IMR-90 (cell line): ENCODE data around the gene RPL10. TPM values are rescaled to one million over a fixed set of nuclear protein-coding genes. Genes with fewer than 3 reads are reported as not detected.

Source experiments
- ATAC-seq: fragments of 200-7000 bp; cut with Tn5 transposase; 2 replicates; pipeline ENCODE4 v1.9.1; 2020; ENCODE audit warnings: low read depth, mild to moderate bottlenecking, moderate library complexity
- BruUV-seq: library from RNA; stranded (reverse); fragments of 400-500 nt; replicated peaks from 2 replicates; lab custom pipeline; 2021; lab: Mats Ljungman, UMichigan
- CTCF ChIA-PET: fragments of 300-600 bp; formaldehyde crosslinking; extraction: SDS; loops from one replicate; lab custom pipeline; 2021; ENCODE audit warnings: antibody characterized with exemption; lab: Yijun Ruan, JAX
- POLR2A ChIA-PET: fragments of 300-600 bp; sonication (Branson Sonifier 250); formaldehyde crosslinking; loops from one replicate; lab custom pipeline; 2022; ENCODE audit warnings: antibody characterized with exemption; ENCODE audit not compliant: unreplicated experiment; lab: Charles Lee
- DNase-seq: peaks from one replicate; pipeline ENCODE4 v3.0.0; 2013
- H2AFZ ChIP-seq: replicated peaks from 2 replicates; pipeline ENCODE3; 2013; ENCODE audit warnings: low read length, mild to moderate bottlenecking; ENCODE audit not compliant: poor library complexity
- H2AK5ac ChIP-seq: 2 replicates; pipeline ENCODE4 v1.6.1; 2013; ENCODE audit warnings: low read depth, low read length, inconsistent platforms
- H2AK9ac ChIP-seq: replicated peaks from 2 replicates; pipeline ENCODE3; 2013; ENCODE audit warnings: mild to moderate bottlenecking, low read depth, low read length, moderate library complexity; ENCODE audit not compliant: poor library complexity
- H2BK120ac ChIP-seq: 2 replicates; pipeline ENCODE4 v1.6.1; 2013; ENCODE audit warnings: low read depth, low read length, inconsistent platforms
- H2BK15ac ChIP-seq: 3 replicates; pipeline ENCODE4 v1.6.1; 2013; ENCODE audit warnings: low read depth, low read length, inconsistent platforms
- H2BK20ac ChIP-seq: 2 replicates; pipeline ENCODE4 v1.6.1; 2013; ENCODE audit warnings: low read depth, mild to moderate bottlenecking, inconsistent platforms, low read length, moderate library complexity
- H2BK5ac ChIP-seq: 2 replicates; pipeline ENCODE4 v1.6.1; 2013; ENCODE audit warnings: mild to moderate bottlenecking, low read depth, low read length, inconsistent platforms; ENCODE audit not compliant: poor library complexity, severe bottlenecking
- H3K14ac ChIP-seq: replicated peaks from 2 replicates; pipeline ENCODE4 v1.6.1; 2013; ENCODE audit warnings: low read depth, low read length, inconsistent platforms
- H3K18ac ChIP-seq: 2 replicates; pipeline ENCODE4 v1.6.1; 2013; ENCODE audit warnings: low read depth, low read length, control low read depth
- H3K23ac ChIP-seq: 2 replicates; pipeline ENCODE4 v1.6.1; 2013; ENCODE audit warnings: low read depth, low read length, inconsistent platforms
- H3K27ac ChIP-seq: 2 replicates; pipeline ENCODE4 v1.5.1; 2013; ENCODE audit warnings: mild to moderate bottlenecking, control low read depth, low read length; ENCODE audit not compliant: insufficient read depth
- H3K27me3 ChIP-seq: 2 replicates; pipeline ENCODE4 v1.6.1; 2013; ENCODE audit warnings: low read length; ENCODE audit not compliant: control insufficient read depth, insufficient read depth
- H3K36me3 ChIP-seq: 2 replicates; pipeline ENCODE4 v1.6.1; 2013; ENCODE audit warnings: low read length, mixed read lengths; ENCODE audit not compliant: control insufficient read depth, insufficient read depth
- H3K4ac ChIP-seq: 2 replicates; pipeline ENCODE4 v1.6.1; 2013; ENCODE audit warnings: low read depth, low read length, inconsistent platforms
- H3K4me1 ChIP-seq: 2 replicates; pipeline ENCODE4 v1.6.1; 2013; ENCODE audit warnings: low read length, mixed read lengths; ENCODE audit not compliant: control insufficient read depth, insufficient read depth
- H3K4me2 ChIP-seq: 2 replicates; pipeline ENCODE4 v1.6.1; 2013; ENCODE audit warnings: low read depth, mild to moderate bottlenecking, control low read depth, low read length, moderate library complexity
- H3K4me3 ChIP-seq: 2 replicates; pipeline ENCODE4 v1.5.1; 2013; ENCODE audit warnings: low read depth, mild to moderate bottlenecking, control low read depth, low read length, moderate library complexity; ENCODE audit not compliant: insufficient read depth
- H3K56ac ChIP-seq: 2 replicates; pipeline ENCODE4 v1.6.1; 2013; ENCODE audit warnings: low read length, inconsistent platforms; ENCODE audit not compliant: insufficient read depth; ENCODE audit errors: extremely low read depth
- H3K79me1 ChIP-seq, 2 experiments: 2 replicates each; pipeline ENCODE4 v1.6.1; 2013; ENCODE audit warnings: low read length in 2 of 2, inconsistent platforms in 1 of 2, low read depth in 1 of 2
- H3K9ac ChIP-seq: 2 replicates; pipeline ENCODE4 v1.6.1; 2013; ENCODE audit warnings: low read depth, low read length, control low read depth
- H3K9me1 ChIP-seq: 2 replicates; pipeline ENCODE4 v1.6.1; 2013; ENCODE audit warnings: low read length, inconsistent platforms; ENCODE audit not compliant: insufficient read depth
- H3K9me3 ChIP-seq: 2 replicates; pipeline ENCODE4 v1.6.1; 2013; ENCODE audit warnings: low read length; ENCODE audit not compliant: control insufficient read depth, insufficient read depth
- H4K20me1 ChIP-seq: 2 replicates; pipeline ENCODE4 v1.6.1; 2013; ENCODE audit warnings: low read length, inconsistent platforms; ENCODE audit not compliant: insufficient read depth
- H4K5ac ChIP-seq: 2 replicates; pipeline ENCODE4 v1.6.1; 2013; ENCODE audit warnings: mild to moderate bottlenecking, low read depth, low read length, control low read depth
- H4K8ac ChIP-seq, 2 experiments: 2 replicates each; pipeline ENCODE4 v1.6.1; 2013; ENCODE audit warnings: low read depth in 2 of 2, low read length in 2 of 2, control low read depth in 1 of 2, inconsistent platforms in 1 of 2
- H4K91ac ChIP-seq: 2 replicates; pipeline ENCODE4 v1.6.1; 2013; ENCODE audit warnings: low read depth, low read length, inconsistent platforms; ENCODE audit not compliant: insufficient read depth
- BHLHE40 ChIP-seq: fragments of 150-350 bp; IDR thresholded peaks from 2 replicates; pipeline ENCODE4 v1.6.1; 2016; ENCODE audit warnings: mild to moderate bottlenecking, low read depth, low read length
- CHD1 ChIP-seq: IDR thresholded peaks from 2 replicates; pipeline ENCODE4 v1.6.1; 2012; ENCODE audit warnings: low read depth, low read length, improper control_type of control experiment
- FOS ChIP-seq: fragments of 150-350 bp; IDR thresholded peaks from 2 replicates; pipeline ENCODE4 v1.6.1; 2016; ENCODE audit warnings: low read depth, low read length
- MAFK ChIP-seq: IDR thresholded peaks from 2 replicates; pipeline ENCODE4 v1.6.1; 2012; ENCODE audit warnings: low read depth, low read length, improper control_type of control experiment
- MAZ ChIP-seq: IDR thresholded peaks from 2 replicates; pipeline ENCODE4 v1.6.1; 2012; ENCODE audit warnings: low read depth, mild to moderate bottlenecking, low read length, improper control_type of control experiment, moderate library complexity, borderline replicate concordance
- MXI1 ChIP-seq: IDR thresholded peaks from 2 replicates; pipeline ENCODE4 v1.6.1; 2012; ENCODE audit warnings: low read depth, mild to moderate bottlenecking, low read length, moderate library complexity, borderline replicate concordance
- NFE2L2 ChIP-seq: fragments of 150-350 bp; IDR thresholded peaks from 2 replicates; pipeline ENCODE4 v1.6.1; 2016; ENCODE audit warnings: low read depth, mild to moderate bottlenecking, low read length
- POLR2A ChIP-seq: IDR thresholded peaks from 2 replicates; pipeline ENCODE4 v1.6.1; 2012; ENCODE audit warnings: mild to moderate bottlenecking, low read depth, low read length
- RAD21 ChIP-seq: IDR thresholded peaks from 2 replicates; pipeline ENCODE4 v1.6.1; 2012; ENCODE audit warnings: low read length, improper control_type of control experiment
- RCOR1 ChIP-seq: IDR thresholded peaks from 2 replicates; pipeline ENCODE4 v1.6.1; 2012; ENCODE audit warnings: mild to moderate bottlenecking, low read length, improper control_type of control experiment; ENCODE audit not compliant: insufficient replicate concordance
- SMC3 ChIP-seq: fragments of 150-350 bp; IDR thresholded peaks from 2 replicates; pipeline ENCODE4 v1.6.1; 2016; ENCODE audit warnings: low read depth, mild to moderate bottlenecking, antibody characterized with exemption, low read length, moderate library complexity
- USF2 ChIP-seq: fragments of 150-350 bp; IDR thresholded peaks from 2 replicates; pipeline ENCODE4 v1.6.1; 2017; ENCODE audit warnings: mild to moderate bottlenecking, antibody characterized with exemption, low read length, low read depth
- WGBS, 2 experiments: methylation state at CpG; one replicate each; pipeline versions ENCODE4 v1.1.5 to v1.1.7; 2013; ENCODE audit warnings: missing lambda C conversion rate in 2 of 2; ENCODE audit not compliant: insufficient read length in 1 of 2; ENCODE audit errors: extremely low coverage in 2 of 2; 5-methylcytosine and 5-hydroxymethylcytosine counted together
- dilution Hi-C: fragments of 300-500 bp; cut with HindIII; formaldehyde crosslinking; loops from one replicate; pipeline ENCODE4 v1.14.3; 2018; ENCODE audit warnings: low sequenced_read_pairs; ENCODE audit not compliant: unreplicated experiment
- in situ Hi-C: fragments of 300-500 bp; cut with MboI; formaldehyde crosslinking; loops from 3 replicates; pipeline ENCODE4 v1.14.3; 2019; ENCODE audit warnings: low sequenced_read_pairs, inconsistent platforms, mixed read lengths
- intact Hi-C: fragments of 100-400 bp; cut with micrococcal nuclease; formaldehyde crosslinking; loops from 2 replicates; pipeline ENCODE4 v1.10.0; 2022
- polyA plus RNA-seq, 3 experiments: library from polyadenylated mRNA; depleted of rRNA; stranded (reverse); fragments of >200 nt; gene quantifications; 2 replicates each; pipeline ENCODE4 v1.2.3, GENCODE V29; 2012; ENCODE audit warnings: low replicate concordance in 1 of 3
- total RNA-seq: library from RNA; depleted of rRNA; stranded (reverse); fragments of >200 nt; gene quantifications from 2 replicates; pipeline ENCODE4 v1.2.3, GENCODE V29; 2012
- TF ChIP-seq, protein P1 (sequence below): fragments of 150-350 bp; IDR thresholded peaks from 2 replicates; pipeline ENCODE4 v1.6.1; 2016; ENCODE audit warnings: low read depth, mild to moderate bottlenecking, low read length, moderate library complexity, borderline replicate concordance

The RPL10 gene
- total and polyA plus RNA-seq, 2 of the 4 experiments (the other 2 are of a cell fraction) = 1,582 to 7,467 TPM

- no peak for TF ChIP-seq NFE2L2
- TF ChIP-seq RCOR1 = no peak
- no peak for TF ChIP-seq CHD1
Observed at GRCh38 chrX:154437971-154438893, 40.1 kb downstream of the RPL10 start (continued).

GRCh38 chrX:154439841-154440240 lies 41.7 kb downstream of the RPL10 start:
- Histone ChIP-seq H2BK5ac (no peak overlapping the region), H4K5ac (no peak overlapping the region), H3K23ac (no peak overlapping the region), H3K4me1 (peaks cover 6% of the 10 kb centered on the region), H3K27ac (no peak overlapping the region), H3K79me1 (peaks cover 0 to 17% of the 10 kb centered on the region in 2 experiments; a peak in 1 of 4 replicates), H4K20me1 (peaks cover 14% of the 10 kb centered on the region), H3K14ac (no peak overlapping the region), H3K4me3 (no peak overlapping the region), H2BK15ac (no peak overlapping the region), H2AK5ac (no peak overlapping the region), H3K4me2 (no peak overlapping the region), H2BK20ac (no peak overlapping the region), H2AFZ (no peak overlapping the region), H3K56ac (no peak overlapping the region), H2AK9ac (no peak overlapping the region), H3K36me3 (peaks cover 42% of the 10 kb centered on the region), H3K9ac (no peak overlapping the region), H4K8ac (no peak overlapping the region), H4K91ac (no peak overlapping the region), H3K9me1 (no peaks in the 10 kb centered on the region), H3K9me3 (no peaks in the 10 kb centered on the region; the same call in 1 of the 2 replicates), H2BK120ac (no peak overlapping the region), H3K27me3 (no peaks in the 10 kb centered on the region), H3K4ac (no peak overlapping the region), H3K18ac (no peak overlapping the region)
- 92% methylated on average over 6 of the region's 18 CpGs; no CpG with 5 or more reads in 1 of the 2 experiments for WGBS, 2 experiments
- intact Hi-C loops (no loop called here), dilution Hi-C loops (no loop called here), in situ Hi-C loops (no loop called here)
- CTCF ChIA-PET = no interaction called here
- ATAC-seq (no peak), DNase-seq (no peak)
- BruUV-seq = no TSS peak
- POLR2A ChIA-PET = no interaction called here
- TF ChIP-seq SMC3 = no peak
- no peak for TF ChIP-seq MAFK
- no peak for TF ChIP-seq CHD1
- TF ChIP-seq USF2 = no peak
- TF ChIP-seq, protein P1, sequence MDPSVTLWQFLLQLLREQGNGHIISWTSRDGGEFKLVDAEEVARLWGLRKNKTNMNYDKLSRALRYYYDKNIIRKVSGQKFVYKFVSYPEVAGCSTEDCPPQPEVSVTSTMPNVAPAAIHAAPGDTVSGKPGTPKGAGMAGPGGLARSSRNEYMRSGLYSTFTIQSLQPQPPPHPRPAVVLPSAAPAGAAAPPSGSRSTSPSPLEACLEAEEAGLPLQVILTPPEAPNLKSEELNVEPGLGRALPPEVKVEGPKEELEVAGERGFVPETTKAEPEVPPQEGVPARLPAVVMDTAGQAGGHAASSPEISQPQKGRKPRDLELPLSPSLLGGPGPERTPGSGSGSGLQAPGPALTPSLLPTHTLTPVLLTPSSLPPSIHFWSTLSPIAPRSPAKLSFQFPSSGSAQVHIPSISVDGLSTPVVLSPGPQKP = no peak
- TF ChIP-seq MXI1 = no peak
- no peak for TF ChIP-seq POLR2A
- no peak for TF ChIP-seq RAD21
- no peak for TF ChIP-seq NFE2L2
- TF ChIP-seq BHLHE40 = no peak
- TF ChIP-seq FOS = no peak
- TF ChIP-seq MAZ = no peak
